Activated naive CD4-positive, alpha-beta T cell treated with anti-CD3 and anti-CD28 coated beads, Interleukin-2, amount 10 ng/mL, durations not matched to agents 7 days and 5 days (primary cell): Measurements from ENCODE around the gene SRRD.
"Not testable (repeated sequence)": the region's sequence is repeated elsewhere in the genome, so short reads cannot be mapped to it uniquely, and the experiment has no call there.

Source experiments
- CTCF ChIA-PET: fragments of 350-600 bp; sonication (Branson Sonifier 250); formaldehyde crosslinking; loops from one replicate; lab custom pipeline; 2021; ENCODE audit warnings: antibody characterized with exemption; lab: Charles Lee
- DNase-seq: peaks from one replicate; pipeline ENCODE4 v3.0.0-alpha.2; 2020
- H3K27ac Mint-ChIP-seq: one replicate; pipeline ENCODE4 v1.8.0; 2021; ENCODE audit warnings: mild to moderate bottlenecking, moderate library complexity, mixed read lengths
- H3K27me3 Mint-ChIP-seq: one replicate; pipeline ENCODE4 v1.8.0; 2021; ENCODE audit warnings: mild to moderate bottlenecking, mixed read lengths
- H3K36me3 Mint-ChIP-seq: one replicate; pipeline ENCODE4 v1.8.0; 2021; ENCODE audit warnings: mixed read lengths
- H3K4me1 Mint-ChIP-seq: one replicate; pipeline ENCODE4 v1.8.0; 2021; ENCODE audit warnings: mixed read lengths
- H3K4me3 Mint-ChIP-seq: one replicate; pipeline ENCODE4 v1.8.0; 2021; ENCODE audit warnings: mild to moderate bottlenecking, moderate library complexity, mixed read lengths
- H3K9me3 Mint-ChIP-seq: one replicate; pipeline ENCODE4 v1.8.0; 2021; ENCODE audit warnings: mixed read lengths

The SRRD gene

GRCh38 chr22:26483439-26484359 is at the start of gene SRRD, which contains the start of gene HPS4:
Gene SRRD, plus strand, starts transcription at chr22:26483877. Its CDS starts 14 bp downstream, at chr22:26483891.
Gene HPS4, minus strand, starts transcription at chr22:26483783. Its CDS starts 2,021 bp downstream, at chr22:26481762.
- DNase-seq = peak; percentile 93
- Mint-ChIP-seq H3K27ac (peak within 1 kb of the TSS; percentile 89), H3K9me3 (no peaks in the 10 kb centered on the region), H3K4me1 (peaks cover 70% of the 10 kb centered on the region), H3K27me3 (no peaks in the 10 kb centered on the region), H3K4me3 (peak within 1 kb of the TSS; percentile 92), H3K36me3 (peaks cover 34% of the 10 kb centered on the region)
- CTCF ChIA-PET = interaction anchor here (0.9 to 2.1 kb wide), 8 partner anchors 11 to 195 kb away, joined by 3 to 12 read pairs (median 4); no protein-coding TSS in a partner anchor

DNA sequence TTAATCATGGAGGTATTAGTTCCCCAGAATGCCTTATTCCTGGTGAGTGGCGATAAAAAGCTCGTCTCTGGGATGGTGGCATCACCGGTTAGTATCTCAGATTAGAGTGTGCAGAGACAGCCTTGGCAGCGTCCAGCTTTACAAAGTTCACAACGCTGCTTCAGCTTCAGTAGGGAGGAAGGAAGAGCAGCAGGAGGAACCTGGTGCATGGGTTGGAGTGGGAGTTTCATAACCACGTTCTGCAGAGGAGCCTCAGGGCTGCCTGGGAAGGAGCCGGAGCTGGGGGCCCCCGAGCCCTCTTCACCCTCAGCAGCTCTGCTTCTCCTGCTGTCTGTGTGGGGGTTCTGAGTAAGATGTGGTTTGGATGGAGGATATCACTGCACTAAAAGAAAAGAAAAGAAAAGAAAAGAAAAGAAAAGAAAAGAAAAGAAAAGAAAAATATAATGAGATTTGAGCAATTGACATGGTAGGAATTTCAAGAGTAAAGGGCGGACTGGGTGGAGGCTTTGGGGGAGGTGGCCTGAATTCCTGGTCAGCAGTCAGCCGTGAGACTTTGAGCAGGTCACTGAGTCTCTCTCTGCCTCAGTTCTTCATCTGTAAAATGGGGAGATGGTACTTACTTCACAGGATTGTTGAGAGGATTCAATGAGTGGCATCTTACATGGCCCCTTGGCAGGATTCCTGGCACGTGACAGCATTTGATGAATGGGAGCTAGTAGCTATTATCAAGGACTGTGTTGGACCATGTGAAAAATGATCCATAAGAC is 48.2 kb upstream of the SRRD start:
- Mint-ChIP-seq H3K27me3 (no peaks in the 10 kb centered on the region), H3K27ac (no peak overlapping the region), H3K36me3 (peaks cover 26% of the 10 kb centered on the region), H3K4me1 (peaks cover 52% of the 10 kb centered on the region), H3K4me3 (no peak overlapping the region), H3K9me3 (no peaks in the 10 kb centered on the region)
- CTCF ChIA-PET = interaction anchor here (1.1 to 1.5 kb wide), 2 partner anchors 11 to 16 kb away, joined by 3 to 4 read pairs; no protein-coding TSS in a partner anchor
- DNase-seq = no peak

- H3K36me3 Mint-ChIP-seq = peaks cover 24% of the 10 kb centered on the region
- CTCF ChIA-PET = interaction anchor here (2.0 kb wide), 1 partner anchor 24 kb away, joined by 8 read pairs; no protein-coding TSS in a partner anchor
- peaks cover 37% of the 10 kb centered on the region for H3K4me1 Mint-ChIP-seq
- no peaks in the 10 kb centered on the region for H3K9me3 Mint-ChIP-seq
- H3K27me3 Mint-ChIP-seq = no peaks in the 10 kb centered on the region
- H3K4me3 Mint-ChIP-seq = no peak overlapping the region
- no peak for DNase-seq
- no peak overlapping the region for H3K27ac Mint-ChIP-seq
These were observed 46.7 kb upstream of the SRRD start for GRCh38 chr22:26436903-26437515.

DNA sequence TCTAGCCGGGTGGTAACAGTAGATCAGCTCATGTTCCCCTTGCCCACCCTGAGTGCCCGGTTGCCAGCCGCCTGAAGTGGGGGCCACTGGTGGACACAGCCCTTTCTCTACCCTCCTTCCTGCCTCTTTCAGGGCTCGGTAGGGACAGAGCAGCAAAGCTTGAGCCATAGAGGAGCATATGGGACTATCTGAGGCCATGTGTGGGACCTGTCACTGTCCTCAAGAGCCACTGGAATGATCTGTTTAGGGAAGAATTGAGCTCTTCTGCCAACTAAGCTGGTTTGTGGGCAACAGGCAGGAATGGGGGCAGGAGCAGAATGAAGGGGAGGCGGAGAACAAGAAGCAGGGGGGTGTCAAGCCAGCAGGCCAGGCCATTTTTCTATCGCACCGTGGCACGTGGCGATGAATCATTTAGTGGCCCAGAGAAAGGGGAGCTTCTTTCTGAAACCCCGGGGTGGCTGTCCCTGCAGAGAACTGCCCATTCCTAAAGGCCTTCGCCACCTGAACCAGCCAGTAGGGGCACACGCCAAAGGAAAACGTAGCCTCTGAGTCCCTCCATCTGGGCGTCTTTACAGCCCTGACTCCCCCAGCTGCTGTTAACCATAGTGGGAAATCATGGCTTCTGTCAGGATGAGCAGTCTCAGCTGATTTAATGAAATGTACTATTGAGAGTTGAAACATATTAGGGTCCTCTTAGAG is 45.8 kb upstream of the SRRD start:
- peaks cover 31% of the 10 kb centered on the region for H3K4me1 Mint-ChIP-seq
- H3K27ac Mint-ChIP-seq = peak overlapping the region; percentile 63
- no peaks in the 10 kb centered on the region for H3K27me3 Mint-ChIP-seq
- CTCF ChIA-PET = interaction anchor here (1.0 to 2.0 kb wide), 2 partner anchors 23 to 41 kb away, joined by 4 to 8 read pairs; no protein-coding TSS in a partner anchor
- peaks cover 24% of the 10 kb centered on the region for H3K36me3 Mint-ChIP-seq
- DNase-seq = no peak
- H3K9me3 Mint-ChIP-seq = no peaks in the 10 kb centered on the region
- H3K4me3 Mint-ChIP-seq = no peak overlapping the region

- not testable (repeated sequence) for H3K27me3 Mint-ChIP-seq
- CTCF ChIA-PET = interaction anchor here (1.0 kb wide), 1 partner anchor 40 kb away, joined by 4 read pairs; no protein-coding TSS in a partner anchor
- peaks cover 24% of the 10 kb centered on the region for H3K36me3 Mint-ChIP-seq
These were observed 44.9 kb upstream of the SRRD start for GRCh38 chr22:26438776-26439175.

GRCh38 chr22:26439559-26439958 is 44.1 kb upstream of the SRRD start:
- H3K9me3 Mint-ChIP-seq = no peaks in the 10 kb centered on the region
- H3K36me3 Mint-ChIP-seq = peaks cover 21% of the 10 kb centered on the region
- peaks cover 27% of the 10 kb centered on the region for H3K4me1 Mint-ChIP-seq

More at GRCh38 chr22:26438776-26439175, 44.9 kb upstream of the SRRD start:
- H3K4me3 Mint-ChIP-seq, H3K9me3 Mint-ChIP-seq, DNase-seq: not testable (repeated sequence)
- peaks cover 27% of the 10 kb centered on the region for H3K4me1 Mint-ChIP-seq
- peak overlapping the region; percentile 58 for H3K27ac Mint-ChIP-seq

DNA sequence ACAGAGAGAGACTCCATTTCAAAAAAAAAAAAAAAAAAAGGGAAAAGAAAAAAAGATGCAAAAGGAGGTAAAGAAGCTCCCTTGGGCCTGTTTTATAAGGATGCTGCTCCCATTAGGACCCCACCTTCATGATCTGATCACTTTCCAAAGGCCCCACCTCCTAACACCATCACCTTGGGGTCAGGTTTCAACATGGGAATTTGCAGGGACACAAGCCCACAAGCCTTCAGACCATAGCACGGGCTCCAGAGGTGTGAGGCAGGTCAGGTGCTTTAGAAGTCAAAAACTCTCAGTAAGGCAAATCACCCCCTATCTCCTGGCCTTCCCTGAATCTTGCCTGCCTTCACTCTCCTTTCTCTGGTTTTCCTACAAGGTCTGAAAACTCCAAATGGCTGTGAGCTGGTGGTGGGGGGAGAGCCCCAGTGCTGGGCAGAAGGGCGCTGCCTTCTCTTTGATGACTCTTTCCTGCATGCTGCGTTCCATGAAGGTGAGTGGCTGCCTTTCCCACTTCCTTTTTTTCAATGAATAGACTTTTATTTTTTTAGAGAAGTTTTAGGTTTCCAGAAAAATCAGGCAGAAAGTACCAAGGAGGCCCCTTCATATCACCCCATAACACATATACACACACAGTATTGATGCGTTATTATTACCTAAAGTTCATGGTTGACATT is 41.5 kb upstream of the SRRD start:
- Mint-ChIP-seq H3K4me1 (peaks cover 4% of the 10 kb centered on the region), H3K27ac (no peak overlapping the region), H3K27me3 (no peaks in the 10 kb centered on the region), H3K9me3 (no peaks in the 10 kb centered on the region), H3K4me3 (no peak overlapping the region), H3K36me3 (peaks cover 6% of the 10 kb centered on the region)
- no peak for DNase-seq
- CTCF ChIA-PET = interaction anchor here (0.6 to 1.5 kb wide), 2 partner anchors 19 to 74 kb away, joined by 3 to 6 read pairs; no protein-coding TSS in a partner anchor

More at GRCh38 chr22:26439559-26439958, 44.1 kb upstream of the SRRD start:
- no peak for DNase-seq
- no peak overlapping the region for H3K27ac Mint-ChIP-seq
- no peaks in the 10 kb centered on the region for H3K27me3 Mint-ChIP-seq
- CTCF ChIA-PET = interaction anchor here (1.1 kb wide), 1 partner anchor 64 kb away, joined by 3 read pairs; no protein-coding TSS in a partner anchor
- H3K4me3 Mint-ChIP-seq = no peak overlapping the region

GRCh38 chr22:26443901-26444690 is 39.6 kb upstream of the SRRD start:
- H3K9me3 Mint-ChIP-seq = no peaks in the 10 kb centered on the region

DNA sequence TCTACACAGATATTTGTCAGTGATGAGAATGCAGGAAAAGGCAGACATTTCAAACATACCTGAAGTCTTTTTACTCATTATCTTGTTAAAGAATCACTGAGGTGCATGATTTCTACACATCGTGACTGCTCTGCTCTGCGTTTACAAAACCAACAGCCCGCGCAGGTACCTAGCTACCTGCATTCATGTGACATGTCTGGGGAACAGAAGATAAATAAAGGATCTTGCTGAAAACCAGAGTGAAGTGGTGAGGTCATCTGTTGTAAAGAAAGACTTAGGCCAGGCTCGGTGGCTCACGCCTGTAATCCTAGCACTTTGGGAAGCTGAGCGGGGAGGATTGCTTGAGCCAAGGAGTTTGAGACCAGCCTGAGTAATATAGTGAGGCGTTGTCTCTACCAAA is 38.9 kb upstream of the SRRD start:
- Mint-ChIP-seq H3K4me3 (no peak overlapping the region), H3K27ac (no peak overlapping the region), H3K4me1 (peaks cover 2% of the 10 kb centered on the region), H3K36me3 (peaks cover 4% of the 10 kb centered on the region), H3K9me3 (no peaks in the 10 kb centered on the region), H3K27me3 (no peaks in the 10 kb centered on the region)
- CTCF ChIA-PET = no interaction called here
- no peak for DNase-seq

More at GRCh38 chr22:26443901-26444690, 39.6 kb upstream of the SRRD start:
- Mint-ChIP-seq H3K27me3 (no peaks in the 10 kb centered on the region), H3K27ac (no peak overlapping the region), H3K4me3 (no peak overlapping the region), H3K4me1 (peaks cover 2% of the 10 kb centered on the region), H3K36me3 (peaks cover 4% of the 10 kb centered on the region)
- CTCF ChIA-PET = interaction anchor here (0.8 to 1.5 kb wide), 2 partner anchors 17 to 19 kb away, joined by 3 to 6 read pairs; no protein-coding TSS in a partner anchor
- DNase-seq = no peak

- H3K27ac Mint-ChIP-seq = no peak overlapping the region
These were observed 38.0 kb upstream of the SRRD start for GRCh38 chr22:26445577-26446275.

DNA sequence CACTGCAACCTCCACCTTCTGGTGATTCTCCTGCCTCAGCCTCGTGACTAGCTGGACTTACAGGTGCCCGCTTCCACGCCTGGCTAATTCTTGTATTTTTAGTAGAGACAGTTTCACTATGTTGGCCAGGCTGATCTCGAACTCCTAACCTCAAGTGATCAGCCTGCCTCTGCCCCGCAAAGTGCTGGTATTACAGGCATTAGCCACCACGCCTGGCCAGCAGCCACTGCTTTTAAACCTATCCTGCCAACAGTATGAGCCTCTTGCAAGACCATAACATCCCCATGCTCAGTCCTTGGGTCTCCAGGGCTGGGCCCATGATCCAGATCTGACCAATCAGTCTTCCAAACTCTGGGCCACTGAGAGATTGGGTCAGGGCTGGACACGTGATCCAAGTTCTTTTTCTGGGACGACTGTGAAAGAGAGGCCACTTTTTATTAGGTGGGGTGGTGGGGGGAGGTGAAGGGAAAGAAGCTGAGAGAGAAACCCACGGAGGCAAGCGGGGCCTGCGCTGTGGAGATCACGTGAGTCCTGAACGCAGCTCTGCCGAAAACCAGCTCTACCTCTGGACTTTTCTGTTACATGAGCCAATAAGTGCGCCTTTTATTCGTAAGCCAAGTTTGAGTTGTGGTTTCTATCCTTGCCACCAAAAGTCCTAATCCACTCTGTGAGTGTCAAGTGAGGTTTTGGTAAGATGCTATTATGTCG is 36.7 kb upstream of the SRRD start:
- Mint-ChIP-seq H3K4me1 (peaks cover 2% of the 10 kb centered on the region), H3K27me3 (no peaks in the 10 kb centered on the region), H3K36me3 (peaks cover 8% of the 10 kb centered on the region), H3K27ac (no peak overlapping the region), H3K4me3 (no peak overlapping the region), H3K9me3 (no peaks in the 10 kb centered on the region)
- CTCF ChIA-PET = no interaction called here
- DNase-seq = no peak

More at GRCh38 chr22:26445577-26446275, 38.0 kb upstream of the SRRD start:
- Mint-ChIP-seq H3K4me1 (peaks cover 2% of the 10 kb centered on the region), H3K9me3 (no peaks in the 10 kb centered on the region), H3K4me3 (no peak overlapping the region), H3K27me3 (no peaks in the 10 kb centered on the region), H3K36me3 (peaks cover 4% of the 10 kb centered on the region)
- no peak for DNase-seq
- CTCF ChIA-PET = no interaction called here
